Type B pancreatic cell (in vitro differentiated cells): ENCODE measurements around the gene ATP6V0E2. TPM values are rescaled to one million over a fixed set of nuclear protein-coding genes. Genes with fewer than 3 reads are reported as not detected.
"Not testable (repeated sequence)": the region's sequence is repeated elsewhere in the genome, so short reads cannot be mapped to it uniquely, and the experiment has no call there.

Experiments
- DNase-seq: peaks from one replicate; pipeline ENCODE4 v3.0.0; 2021; ENCODE audit warnings: mixed read lengths; ENCODE audit not compliant: unreplicated experiment; ENCODE audit errors: extremely low spot score
- H3K27ac Mint-ChIP-seq: 2 replicates; pipeline ENCODE4 v1.8.0; 2021; ENCODE audit warnings: mild to moderate bottlenecking, mixed read lengths
- H3K27me3 Mint-ChIP-seq: 2 replicates; pipeline ENCODE4 v1.8.0; 2021; ENCODE audit warnings: mixed read lengths
- H3K36me3 Mint-ChIP-seq: 2 replicates; pipeline ENCODE4 v1.8.0; 2021; ENCODE audit warnings: mixed read lengths
- H3K4me1 Mint-ChIP-seq: one replicate; pipeline ENCODE4 v1.8.0; 2021; ENCODE audit warnings: mixed read lengths; ENCODE audit not compliant: unreplicated experiment
- H3K4me3 Mint-ChIP-seq: 2 replicates; pipeline ENCODE4 v1.8.0; 2021; ENCODE audit warnings: mild to moderate bottlenecking, mixed read lengths
- H3K9me3 Mint-ChIP-seq: 2 replicates; pipeline ENCODE4 v1.8.0; 2021; ENCODE audit warnings: mixed read lengths
- CTCF ChIP-seq: fragments of 200-600 bp; sonication (generic); conservative IDR thresholded peaks from 2 replicates; pipeline ENCODE4 v1.5.0; 2021; ENCODE audit warnings: antibody characterized with exemption, mild to moderate bottlenecking
- total RNA-seq: library from RNA; stranded (reverse); gene quantifications from 2 replicates; pipeline ENCODE4 v1.2.1, GENCODE V29; 2021; ENCODE audit warnings: low replicate concordance

ATP6V0E2 gene
- total RNA-seq, 1 donor from 2014 or later = 36.8 TPM

GRCh38 chr7:149826344-149827088 lies 47.3 kb upstream of the ATP6V0E2 start:
- no peak for DNase-seq
- no peak overlapping the region for H3K4me3 Mint-ChIP-seq
- H3K9me3 Mint-ChIP-seq = no peaks in the 10 kb centered on the region
- H3K27me3 Mint-ChIP-seq = peaks cover 2% of the 10 kb centered on the region
- H3K36me3 Mint-ChIP-seq = no peaks in the 10 kb centered on the region
- no peaks in the 10 kb centered on the region for H3K4me1 Mint-ChIP-seq
- no peak overlapping the region for H3K27ac Mint-ChIP-seq
- TF ChIP-seq CTCF = no peak

GRCh38 chr7:149827089-149827981 lies 46.4 kb upstream of the ATP6V0E2 start:
- no peak for TF ChIP-seq CTCF
- DNase-seq = no peak
- Mint-ChIP-seq H3K27ac (no peak overlapping the region), H3K27me3 (peaks cover 7% of the 10 kb centered on the region), H3K9me3 (no peaks in the 10 kb centered on the region), H3K4me3 (no peak overlapping the region), H3K36me3 (no peaks in the 10 kb centered on the region), H3K4me1 (no peaks in the 10 kb centered on the region)

GRCh38 chr7:149828357-149829309 lies 45.1 kb upstream of the ATP6V0E2 start:
- DNase-seq = no peak
- Mint-ChIP-seq H3K36me3 (no peaks in the 10 kb centered on the region), H3K4me3 (no peak overlapping the region), H3K4me1 (no peaks in the 10 kb centered on the region), H3K27me3 (peaks cover 7% of the 10 kb centered on the region), H3K9me3 (no peaks in the 10 kb centered on the region), H3K27ac (no peak overlapping the region)
- TF ChIP-seq CTCF = no peak

GRCh38 chr7:149830527-149830926 lies 43.2 kb upstream of the ATP6V0E2 start:
- H3K36me3 Mint-ChIP-seq, H3K9me3 Mint-ChIP-seq, DNase-seq, H3K4me3 Mint-ChIP-seq, H3K4me1 Mint-ChIP-seq, H3K27ac Mint-ChIP-seq: not testable (repeated sequence)
- peaks cover 18% of the 10 kb centered on the region for H3K27me3 Mint-ChIP-seq

- Mint-ChIP-seq H3K4me3 (no peak overlapping the region), H3K27ac (no peak overlapping the region), H3K36me3 (no peaks in the 10 kb centered on the region), H3K9me3 (no peaks in the 10 kb centered on the region), H3K27me3 (peaks cover 18% of the 10 kb centered on the region), H3K4me1 (no peaks in the 10 kb centered on the region)
- DNase-seq = peak; percentile 58
- TF ChIP-seq CTCF = no peak
These were observed 42.6 kb upstream of the ATP6V0E2 start for GRCh38 chr7:149830997-149831740.
